Choroid plexus epithelial cell (primary cell): ENCODE measurements around the gene NOS3.
A peak's percentile ranks its signal among the peaks of the same experiment; 100 is the strongest.

Experiments
- DNase-seq: peaks from one replicate; pipeline ENCODE4 v3.0.0-alpha.2; 2010; ENCODE audit warnings: low read depth
- H3K4me3 ChIP-seq: 2 replicates; pipeline ENCODE4 v1.5.1; 2011; ENCODE audit warnings: low read depth, mild to moderate bottlenecking, control low read depth, low read length, moderate library complexity
- TF ChIP-seq, protein P1 (sequence below): conservative IDR thresholded peaks from 2 replicates; pipeline ENCODE4 v1.5.1; 2011; ENCODE audit warnings: low read depth, mild to moderate bottlenecking, control low read depth, inconsistent platforms, low read length, moderate library complexity

NOS3 gene

DNA sequence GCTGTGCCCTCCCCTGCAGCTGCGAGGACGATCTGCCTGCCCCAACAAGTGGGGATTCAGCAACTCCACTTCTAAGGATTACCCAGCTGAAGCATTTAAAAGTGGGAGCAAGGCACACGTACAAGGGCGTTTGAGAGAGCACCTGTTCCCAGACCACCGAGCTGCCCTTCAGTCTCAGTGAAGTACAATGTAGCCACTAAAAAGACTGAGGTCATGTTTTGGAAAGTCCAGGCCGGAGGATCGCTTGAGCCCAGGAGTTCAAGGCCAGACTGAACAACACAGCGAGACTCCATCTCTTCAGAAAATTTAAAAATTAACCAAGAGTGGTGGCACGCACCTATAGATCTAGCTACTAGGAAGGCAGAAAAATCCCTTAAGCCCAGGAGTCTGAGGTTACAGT is 14.7 kb downstream of the NOS3 start:
- DNase-seq = no peak

DNA sequence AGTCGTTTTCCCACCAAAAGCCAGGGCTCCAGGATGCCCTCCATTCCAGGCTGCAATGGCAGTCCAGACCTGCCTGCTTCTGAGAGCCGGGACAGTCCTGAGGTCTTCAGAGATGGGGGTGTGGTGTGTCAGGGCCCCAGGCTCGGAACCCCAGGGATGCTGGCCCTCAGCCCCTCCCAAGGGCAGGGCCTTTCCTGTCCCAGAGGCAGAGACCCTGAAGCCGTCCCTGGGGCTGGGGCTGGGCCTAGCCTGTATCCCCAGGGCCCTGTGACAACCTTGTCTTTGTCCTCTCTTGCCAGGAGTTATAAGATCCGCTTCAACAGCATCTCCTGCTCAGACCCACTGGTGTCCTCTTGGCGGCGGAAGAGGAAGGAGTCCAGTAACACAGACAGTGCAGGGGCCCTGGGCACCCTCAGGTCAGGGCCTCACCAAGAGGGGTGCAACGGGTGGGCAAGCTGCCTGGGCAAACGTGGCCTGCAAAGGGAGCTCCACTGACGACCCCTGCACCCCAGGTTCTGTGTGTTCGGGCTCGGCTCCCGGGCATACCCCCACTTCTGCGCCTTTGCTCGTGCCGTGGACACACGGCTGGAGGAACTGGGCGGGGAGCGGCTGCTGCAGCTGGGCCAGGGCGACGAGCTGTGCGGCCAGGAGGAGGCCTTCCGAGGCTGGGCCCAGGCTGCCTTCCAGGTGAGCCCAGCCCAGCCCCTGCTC is 15.9 kb downstream of the NOS3 start:
- TF ChIP-seq, protein P1, sequence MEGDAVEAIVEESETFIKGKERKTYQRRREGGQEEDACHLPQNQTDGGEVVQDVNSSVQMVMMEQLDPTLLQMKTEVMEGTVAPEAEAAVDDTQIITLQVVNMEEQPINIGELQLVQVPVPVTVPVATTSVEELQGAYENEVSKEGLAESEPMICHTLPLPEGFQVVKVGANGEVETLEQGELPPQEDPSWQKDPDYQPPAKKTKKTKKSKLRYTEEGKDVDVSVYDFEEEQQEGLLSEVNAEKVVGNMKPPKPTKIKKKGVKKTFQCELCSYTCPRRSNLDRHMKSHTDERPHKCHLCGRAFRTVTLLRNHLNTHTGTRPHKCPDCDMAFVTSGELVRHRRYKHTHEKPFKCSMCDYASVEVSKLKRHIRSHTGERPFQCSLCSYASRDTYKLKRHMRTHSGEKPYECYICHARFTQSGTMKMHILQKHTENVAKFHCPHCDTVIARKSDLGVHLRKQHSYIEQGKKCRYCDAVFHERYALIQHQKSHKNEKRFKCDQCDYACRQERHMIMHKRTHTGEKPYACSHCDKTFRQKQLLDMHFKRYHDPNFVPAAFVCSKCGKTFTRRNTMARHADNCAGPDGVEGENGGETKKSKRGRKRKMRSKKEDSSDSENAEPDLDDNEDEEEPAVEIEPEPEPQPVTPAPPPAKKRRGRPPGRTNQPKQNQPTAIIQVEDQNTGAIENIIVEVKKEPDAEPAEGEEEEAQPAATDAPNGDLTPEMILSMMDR = no peak
- no peak for DNase-seq
- H3K4me3 ChIP-seq = no peak overlapping the region

More for the DNA sequence above, 14.7 kb downstream of the NOS3 start:
- TF ChIP-seq, protein P1 = no peak
- H3K4me3 ChIP-seq = no peak overlapping the region

DNA sequence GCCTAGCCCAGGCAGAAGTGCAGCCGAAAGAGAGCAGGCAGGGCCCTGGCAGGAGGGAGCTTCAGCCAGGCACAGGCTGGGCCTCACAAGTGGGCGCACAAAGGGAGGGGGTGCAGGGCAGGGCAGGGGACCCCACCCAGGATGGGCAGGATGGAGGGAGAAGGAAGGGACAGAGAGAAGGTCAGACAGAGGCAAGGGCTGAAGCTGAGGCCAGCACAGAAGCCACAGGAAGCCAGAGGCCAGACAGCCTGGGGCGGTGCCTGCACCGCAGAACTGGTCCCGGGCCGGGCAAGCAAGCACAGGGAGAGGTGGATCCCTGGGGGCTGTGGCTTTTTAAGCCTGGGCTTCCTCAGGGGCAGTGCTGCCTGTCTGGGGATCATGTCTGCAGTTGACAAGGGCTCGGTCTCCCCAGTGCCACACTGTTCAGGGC is 16.7 kb downstream of the NOS3 start:
- no peak overlapping the region for H3K4me3 ChIP-seq
- peak; percentile 20 for DNase-seq

DNA sequence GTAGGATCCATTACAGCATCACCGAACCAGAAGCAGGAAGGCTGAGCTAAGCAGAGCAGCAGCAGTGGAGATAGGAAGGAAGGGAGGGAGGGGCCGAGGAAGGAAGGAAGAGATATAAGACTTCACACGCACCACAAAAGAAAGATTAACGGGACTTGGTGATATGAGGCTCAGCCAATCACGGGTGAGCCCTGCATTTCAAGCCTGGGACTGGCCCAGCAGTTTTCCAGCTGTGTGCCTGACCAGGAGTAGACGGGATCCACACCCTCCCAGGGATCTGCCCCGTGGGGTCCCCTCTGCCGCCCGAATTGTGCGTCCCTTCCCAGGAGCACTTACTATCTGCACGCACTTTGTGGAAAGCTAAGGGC is 17.3 kb downstream of the NOS3 start:
- H3K4me3 ChIP-seq = no peak overlapping the region
- TF ChIP-seq, protein P1 = no peak
- peak; percentile 13 for DNase-seq

More for the DNA sequence above, 16.7 kb downstream of the NOS3 start:
- TF ChIP-seq, protein P1 = no peak

DNA sequence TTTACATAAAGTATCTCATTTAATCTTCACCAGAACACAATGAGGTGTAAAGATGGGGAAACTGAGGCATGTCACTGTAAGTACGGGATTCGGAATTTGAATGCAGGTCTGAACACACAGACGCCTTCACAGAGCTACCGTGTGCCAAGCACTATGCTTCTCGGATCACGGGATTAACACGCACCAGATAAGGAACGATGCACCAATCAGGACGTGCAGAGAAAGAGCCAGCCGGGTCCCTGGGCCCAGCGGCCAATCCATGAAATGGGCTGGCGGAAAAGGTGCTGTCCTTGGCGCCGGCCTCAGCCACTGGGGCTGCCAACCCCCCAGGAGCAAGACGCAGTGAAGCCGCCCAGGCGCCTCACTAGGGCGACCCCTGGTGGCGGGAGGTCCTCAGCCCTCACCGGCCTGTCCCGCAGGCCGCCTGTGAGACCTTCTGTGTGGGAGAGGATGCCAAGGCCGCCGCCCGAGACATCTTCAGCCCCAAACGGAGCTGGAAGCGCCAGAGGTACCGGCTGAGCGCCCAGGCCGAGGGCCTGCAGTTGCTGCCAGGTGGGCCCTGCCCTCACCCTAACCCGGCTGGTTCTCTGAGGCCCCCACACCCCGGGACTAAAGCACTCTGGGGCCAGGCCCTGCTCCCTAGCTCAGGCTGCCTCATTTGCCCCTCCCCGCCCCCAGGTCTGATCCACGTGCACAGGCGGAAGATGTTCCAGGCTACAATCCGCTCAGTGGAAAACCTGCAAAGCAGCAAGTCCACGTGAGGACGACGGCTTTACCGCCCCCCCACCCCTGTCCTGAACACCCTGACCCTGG is 17.9 kb downstream of the NOS3 start:
- peak; percentile 46 for DNase-seq
- TF ChIP-seq, protein P1 = peak; percentile 74

DNA sequence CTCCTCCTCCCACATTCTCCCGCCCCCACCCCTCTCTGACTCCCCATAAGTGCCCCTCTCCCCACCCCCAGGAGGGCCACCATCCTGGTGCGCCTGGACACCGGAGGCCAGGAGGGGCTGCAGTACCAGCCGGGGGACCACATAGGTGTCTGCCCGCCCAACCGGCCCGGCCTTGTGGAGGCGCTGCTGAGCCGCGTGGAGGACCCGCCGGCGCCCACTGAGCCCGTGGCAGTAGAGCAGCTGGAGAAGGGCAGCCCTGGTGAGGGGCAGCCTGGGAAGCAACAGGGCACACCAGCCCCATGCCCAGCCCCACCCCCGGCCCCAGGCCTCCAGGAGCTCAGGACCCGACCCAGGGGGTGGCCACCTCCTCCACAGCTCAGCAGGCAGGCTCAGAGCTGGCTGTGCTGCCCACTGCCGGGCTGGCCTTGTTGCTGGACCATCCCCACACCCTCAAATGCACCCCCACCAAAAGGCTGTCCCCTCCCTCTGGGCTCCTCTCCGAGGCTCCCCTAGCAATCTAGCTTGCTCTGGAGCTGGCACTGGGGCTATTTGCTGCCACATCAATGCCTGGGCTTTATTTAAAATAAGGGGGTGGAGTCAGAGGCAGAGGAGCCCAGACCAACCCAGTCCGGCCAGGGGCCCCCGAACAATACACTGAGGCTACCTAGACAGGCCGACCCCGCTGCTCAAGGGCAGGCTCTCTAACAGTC is 18.7 kb downstream of the NOS3 start:
- no peak overlapping the region for H3K4me3 ChIP-seq
- DNase-seq = no peak
- TF ChIP-seq, protein P1 = no peak

More for the DNA sequence above, 17.9 kb downstream of the NOS3 start:
- peak overlapping the region; percentile 28 for H3K4me3 ChIP-seq
